HEK293 (cell line): ENCODE data around the gene HMGN3.

ENCODE experiments used
- CTCF ChIA-PET: fragments of 350-600 bp; formaldehyde crosslinking; extraction: SDS; loops from one replicate; lab custom pipeline; 2021; ENCODE audit warnings: antibody characterized with exemption; lab: Yijun Ruan, JAX
- POLR2A ChIA-PET: fragments of 300-600 bp; formaldehyde crosslinking; extraction: SDS; loops from one replicate; lab custom pipeline; 2020; ENCODE audit warnings: antibody characterized with exemption, inconsistent platforms; lab: Yijun Ruan, JAX
- H3K27ac ChIP-seq: fragments of 200-500 bp; sonication (Bioruptor generic); 2 replicates; pipeline ENCODE4 v1.5.1; 2014; ENCODE audit warnings: low read depth, low read length, control low read depth, inconsistent platforms; ENCODE audit errors: extremely low read depth
- H3K36me3 ChIP-seq, 2 experiments: fragments of 200-500 bp in 1 of 2; sonication (Bioruptor generic) in 1 of 2; 1 replicate in 1 of 2; 2 replicates in 1 of 2; pipeline ENCODE4 v1.5.1; 2014 to 2017; ENCODE audit warnings: inconsistent platforms in 2 of 2, low read length in 2 of 2; ENCODE audit not compliant: control insufficient read depth in 2 of 2, insufficient read depth in 1 of 2
- H3K4me1 ChIP-seq: fragments of 200-500 bp; sonication (Bioruptor generic); 2 replicates; pipeline ENCODE4 v1.5.1; 2014; ENCODE audit warnings: mild to moderate bottlenecking, low read length, inconsistent platforms; ENCODE audit not compliant: control insufficient read depth, insufficient read depth
- H3K4me3 ChIP-seq: 2 replicates; pipeline ENCODE4 v1.5.1; 2011; ENCODE audit warnings: low read depth, mild to moderate bottlenecking, control low read depth, low read length, moderate library complexity
- H3K9me3 ChIP-seq: fragments of 200-500 bp; sonication (Bioruptor generic); 2 replicates; pipeline ENCODE4 v1.5.1; 2014; ENCODE audit warnings: low read depth, low read length, inconsistent platforms; ENCODE audit not compliant: control insufficient read depth, insufficient read depth
- GFI1B ChIP-seq: fragments of 450-650 bp; formaldehyde crosslinking; IDR thresholded peaks from 2 replicates; pipeline ENCODE4 v1.5.1; 2016; ENCODE audit warnings: missing biosample characterization, missing genetic modification characterization
- MYNN ChIP-seq: fragments of 450-650 bp; formaldehyde crosslinking; IDR thresholded peaks from 2 replicates; pipeline ENCODE4 v1.5.1; 2016; ENCODE audit warnings: missing biosample characterization, missing genetic modification characterization, borderline replicate concordance
- PRDM10 ChIP-seq: fragments of 450-650 bp; formaldehyde crosslinking; IDR thresholded peaks from 2 replicates; pipeline ENCODE4 v1.5.1; 2016; ENCODE audit warnings: missing biosample characterization, missing genetic modification characterization
- SP7 ChIP-seq: fragments of 450-650 bp; formaldehyde crosslinking; IDR thresholded peaks from 2 replicates; pipeline ENCODE4 v1.5.1; 2016; ENCODE audit warnings: missing biosample characterization, missing genetic modification characterization
- ZBTB48 ChIP-seq: fragments of 450-650 bp; formaldehyde crosslinking; IDR thresholded peaks from 2 replicates; pipeline ENCODE4 v1.5.1; 2016; ENCODE audit warnings: missing biosample characterization, missing genetic modification characterization
- ZFP37 ChIP-seq: fragments of 450-650 bp; formaldehyde crosslinking; IDR thresholded peaks from 2 replicates; pipeline ENCODE4 v1.5.1; 2016; ENCODE audit warnings: missing biosample characterization, missing genetic modification characterization
- ZNF140 ChIP-seq: fragments of 450-650 bp; formaldehyde crosslinking; IDR thresholded peaks from 2 replicates; pipeline ENCODE4 v1.5.1; 2016; ENCODE audit warnings: missing biosample characterization, missing genetic modification characterization
- ZNF174 ChIP-seq: fragments of 450-650 bp; formaldehyde crosslinking; IDR thresholded peaks from 2 replicates; pipeline ENCODE4 v1.5.0; 2017; ENCODE audit warnings: missing biosample characterization, mild to moderate bottlenecking, missing genetic modification characterization
- ZNF19 ChIP-seq: fragments of 450-650 bp; formaldehyde crosslinking; IDR thresholded peaks from 2 replicates; pipeline ENCODE4; 2016; ENCODE audit warnings: missing biosample characterization, missing genetic modification characterization, low read depth
- ZNF2 ChIP-seq: fragments of 450-650 bp; formaldehyde crosslinking; IDR thresholded peaks from 2 replicates; pipeline ENCODE4 v1.5.1; 2016; ENCODE audit warnings: missing biosample characterization, missing genetic modification characterization
- ZNF26 ChIP-seq: fragments of 450-650 bp; formaldehyde crosslinking; IDR thresholded peaks from 2 replicates; pipeline ENCODE4 v1.5.1; 2016; ENCODE audit warnings: missing biosample characterization, missing genetic modification characterization
- ZNF354C ChIP-seq: fragments of 450-650 bp; formaldehyde crosslinking; IDR thresholded peaks from 2 replicates; pipeline ENCODE4 v1.5.1; 2016; ENCODE audit warnings: missing biosample characterization, missing genetic modification characterization, low read depth, borderline replicate concordance
- ZNF426 ChIP-seq: fragments of 450-650 bp; formaldehyde crosslinking; IDR thresholded peaks from 2 replicates; pipeline ENCODE4 v1.5.1; 2017; ENCODE audit warnings: missing biosample characterization, missing genetic modification characterization, mild to moderate bottlenecking, inconsistent platforms, moderate library complexity
- ZNF488 ChIP-seq: fragments of 450-650 bp; formaldehyde crosslinking; IDR thresholded peaks from 2 replicates; pipeline ENCODE4 v1.5.1; 2016; ENCODE audit warnings: missing biosample characterization, missing genetic modification characterization
- ZNF610 ChIP-seq: fragments of 450-650 bp; formaldehyde crosslinking; IDR thresholded peaks from 2 replicates; pipeline ENCODE4 v1.5.1; 2016; ENCODE audit warnings: missing biosample characterization, missing genetic modification characterization, borderline replicate concordance
- ZNF677 ChIP-seq: fragments of 450-650 bp; IDR thresholded peaks from 2 replicates; pipeline ENCODE4 v1.5.0; 2018; ENCODE audit warnings: missing biosample characterization, mild to moderate bottlenecking, missing genetic modification characterization, moderate library complexity
- TF ChIP-seq, protein P1 (sequence below): fragments of 450-650 bp; formaldehyde crosslinking; IDR thresholded peaks from 2 replicates; pipeline ENCODE4 v1.5.1; 2016; ENCODE audit warnings: missing biosample characterization, missing genetic modification characterization
- TF ChIP-seq, protein P2 (sequence below): fragments of 450-650 bp; formaldehyde crosslinking; IDR thresholded peaks from 2 replicates; pipeline ENCODE4 v1.5.1; 2016; ENCODE audit warnings: missing biosample characterization, missing genetic modification characterization
- TF ChIP-seq, protein P3 (sequence below): fragments of 450-650 bp; formaldehyde crosslinking; IDR thresholded peaks from 2 replicates; pipeline ENCODE4 v1.5.1; 2016; ENCODE audit warnings: missing biosample characterization, missing genetic modification characterization

HMGN3 gene

GRCh38 chr6:79238919-79239318, 4.4 kb upstream of the HMGN3 start (continued):
- TF ChIP-seq ZFP37 (tag by site-specific recombination) = no peak
- no peak for TF ChIP-seq ZBTB48 (tag by site-specific recombination)
- TF ChIP-seq ZNF488 (tag by site-specific recombination) = no peak
- TF ChIP-seq, protein P1, sequence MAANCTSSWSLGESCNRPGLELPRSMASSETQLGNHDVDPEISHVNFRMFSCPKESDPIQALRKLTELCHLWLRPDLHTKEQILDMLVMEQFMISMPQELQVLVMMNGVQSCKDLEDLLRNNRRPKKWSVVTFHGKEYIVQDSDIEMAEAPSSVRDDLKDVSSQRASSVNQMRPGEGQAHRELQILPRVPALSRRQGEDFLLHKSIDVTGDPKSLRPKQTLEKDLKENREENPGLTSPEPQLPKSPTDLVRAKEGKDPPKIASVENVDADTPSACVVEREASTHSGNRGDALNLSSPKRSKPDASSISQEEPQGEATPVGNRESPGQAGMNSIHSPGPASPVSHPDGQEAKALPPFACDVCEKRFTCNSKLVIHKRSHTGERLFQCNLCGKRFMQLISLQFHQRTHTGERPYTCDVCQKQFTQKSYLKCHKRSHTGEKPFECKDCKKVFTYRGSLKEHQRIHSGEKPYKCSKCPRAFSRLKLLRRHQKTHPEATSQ (tag by site-specific recombination) = no peak
- no peak for TF ChIP-seq ZNF354C (tag by site-specific recombination)

DNA sequence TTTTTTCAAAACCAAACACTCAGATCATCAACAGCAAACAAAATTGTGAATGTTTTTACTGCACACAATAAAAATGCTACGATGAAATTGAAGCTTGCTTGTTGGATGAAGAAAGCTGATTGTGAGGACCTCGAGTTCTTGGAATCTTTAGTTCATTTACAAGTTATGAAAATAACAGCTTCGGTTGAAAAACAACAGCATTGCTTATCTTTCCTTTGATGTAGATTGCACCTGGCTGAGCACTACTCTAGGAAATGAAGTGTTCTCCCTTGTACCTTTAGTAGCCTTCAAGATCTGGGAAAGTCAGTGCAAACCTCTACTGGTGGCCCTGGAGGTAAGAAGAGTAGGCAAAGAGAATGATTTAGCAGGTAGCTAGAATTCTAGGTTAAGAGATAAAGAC, 2.2 kb upstream of the HMGN3 start:
- ChIA-PET POLR2A (no interaction called here), CTCF (no interaction called here)
- no peak for TF ChIP-seq ZNF140 (tag by site-specific recombination)
- TF ChIP-seq ZFP37 (tag by site-specific recombination) = no peak
- no peak for TF ChIP-seq ZNF174
- TF ChIP-seq ZNF19 = no peak
- no peak for TF ChIP-seq ZNF2 (tag by site-specific recombination)
- TF ChIP-seq SP7 (tag by site-specific recombination) = no peak
- no peak for TF ChIP-seq ZNF677
- TF ChIP-seq, protein P2, sequence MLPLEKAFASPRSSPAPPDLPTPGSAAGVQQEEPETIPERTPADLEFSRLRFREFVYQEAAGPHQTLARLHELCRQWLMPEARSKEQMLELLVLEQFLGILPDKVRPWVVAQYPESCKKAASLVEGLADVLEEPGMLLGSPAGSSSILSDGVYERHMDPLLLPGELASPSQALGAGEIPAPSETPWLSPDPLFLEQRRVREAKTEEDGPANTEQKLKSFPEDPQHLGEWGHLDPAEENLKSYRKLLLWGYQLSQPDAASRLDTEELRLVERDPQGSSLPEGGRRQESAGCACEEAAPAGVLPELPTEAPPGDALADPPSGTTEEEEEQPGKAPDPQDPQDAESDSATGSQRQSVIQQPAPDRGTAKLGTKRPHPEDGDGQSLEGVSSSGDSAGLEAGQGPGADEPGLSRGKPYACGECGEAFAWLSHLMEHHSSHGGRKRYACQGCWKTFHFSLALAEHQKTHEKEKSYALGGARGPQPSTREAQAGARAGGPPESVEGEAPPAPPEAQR (tag by site-specific recombination) = no peak
- no peak for TF ChIP-seq PRDM10
- no peak for TF ChIP-seq MYNN (tag by site-specific recombination)
- TF ChIP-seq GFI1B = no peak
- TF ChIP-seq ZNF26 (tag by site-specific recombination) = no peak
- TF ChIP-seq, protein P3, sequence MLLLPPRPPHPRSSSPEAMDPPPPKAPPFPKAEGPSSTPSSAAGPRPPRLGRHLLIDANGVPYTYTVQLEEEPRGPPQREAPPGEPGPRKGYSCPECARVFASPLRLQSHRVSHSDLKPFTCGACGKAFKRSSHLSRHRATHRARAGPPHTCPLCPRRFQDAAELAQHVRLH (tag by site-specific recombination) = no peak
- TF ChIP-seq ZNF426 (tag by site-specific recombination) = no peak
- TF ChIP-seq ZNF610 (tag by site-specific recombination) = no peak
- Histone ChIP-seq H3K4me1 (peaks cover 2% of the 10 kb centered on the region; the same call in 1 of the 2 replicates), H3K9me3 (no peaks in the 10 kb centered on the region), H3K36me3 (no peaks in the 10 kb centered on the region), H3K4me3 (no peak overlapping the region), H3K27ac (no peak overlapping the region)
